ENCODE data around the gene BUB3.

Gene BUB3

DNA sequence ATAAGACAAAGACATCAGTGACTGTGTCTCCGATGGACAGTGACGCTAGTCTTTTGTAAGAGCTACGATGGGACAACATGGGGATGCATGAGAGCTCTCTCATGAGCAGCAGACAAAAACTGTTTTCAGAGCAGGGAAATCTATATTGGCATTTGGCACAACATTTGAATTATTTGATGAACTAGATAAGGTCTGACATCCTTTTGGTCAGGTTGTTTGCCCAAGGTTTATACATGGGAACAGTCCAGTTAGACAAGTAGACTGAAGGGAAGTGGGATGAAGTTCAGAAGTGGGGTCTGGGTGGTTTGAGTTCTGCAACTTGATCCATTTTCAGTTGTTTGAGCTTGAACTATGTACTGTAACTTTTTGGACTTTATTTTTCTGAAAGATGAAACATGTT, 50.8 kb downstream of the BUB3 start:
- DNase-seq: no peak

DNA sequence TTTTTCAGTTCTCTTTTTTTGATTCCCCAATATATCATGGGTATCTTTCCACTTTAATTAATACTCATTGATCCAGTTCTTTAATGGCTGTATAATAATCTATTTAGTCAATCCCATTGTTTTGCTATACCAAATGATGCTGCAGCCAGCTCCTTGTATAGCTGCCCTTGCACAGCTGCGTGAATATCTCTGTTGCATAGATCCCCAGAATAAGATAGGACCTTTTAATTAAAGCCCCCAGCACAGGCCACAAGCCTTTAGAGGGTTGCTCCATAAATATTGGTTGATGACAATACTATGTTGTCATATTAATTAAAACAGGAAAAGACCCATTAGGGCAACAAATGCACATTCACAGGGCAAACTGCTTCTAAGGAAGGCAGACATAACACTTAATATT, 57.9 kb downstream of the BUB3 start:
- no peak for DNase-seq

DNA sequence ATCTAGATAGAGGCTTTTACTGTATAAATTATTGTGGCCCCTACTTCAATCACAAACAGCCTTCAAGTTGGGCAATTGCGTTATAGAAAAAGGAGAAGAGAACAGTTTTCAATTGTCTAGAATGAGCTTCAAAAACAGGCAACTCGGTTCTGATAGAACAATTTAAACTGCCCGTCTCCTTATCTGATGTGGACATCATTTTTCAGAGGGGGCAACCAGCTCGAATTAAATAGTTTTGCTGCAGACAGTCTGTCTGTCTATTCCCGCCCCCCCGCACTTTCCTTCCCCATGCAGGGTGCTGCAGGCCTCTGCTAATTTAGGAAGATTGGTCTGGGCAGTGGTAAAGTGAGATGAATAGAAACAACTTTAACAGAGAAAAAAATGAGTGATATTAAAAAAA, 58.4 kb downstream of the BUB3 start:
- DNase-seq: no peak

DNA sequence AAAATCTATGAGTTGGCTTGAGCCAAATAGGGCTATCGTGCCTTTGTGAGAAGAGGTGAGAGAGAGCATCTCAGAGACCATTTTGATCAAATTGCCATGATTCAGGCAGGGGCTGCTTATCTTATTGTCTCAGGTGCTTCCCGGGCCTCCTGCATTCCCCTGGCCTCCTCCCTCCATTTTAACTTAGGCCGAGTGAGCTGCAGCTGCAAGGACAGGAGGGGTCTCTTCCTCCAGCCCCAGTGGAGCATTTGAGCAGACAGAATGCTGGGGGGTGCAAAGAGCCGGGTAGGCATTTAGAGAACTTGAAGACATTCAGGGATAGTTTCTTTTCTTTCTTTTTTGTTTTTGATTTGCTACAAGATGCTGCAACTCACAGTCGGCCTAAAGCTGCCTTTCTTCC, 59.0 kb downstream of the BUB3 start:
- no peak for DNase-seq

Measured in NCI-H1105 (cell line).